ENCODE data around the gene THOC5.

The THOC5 gene

DNA sequence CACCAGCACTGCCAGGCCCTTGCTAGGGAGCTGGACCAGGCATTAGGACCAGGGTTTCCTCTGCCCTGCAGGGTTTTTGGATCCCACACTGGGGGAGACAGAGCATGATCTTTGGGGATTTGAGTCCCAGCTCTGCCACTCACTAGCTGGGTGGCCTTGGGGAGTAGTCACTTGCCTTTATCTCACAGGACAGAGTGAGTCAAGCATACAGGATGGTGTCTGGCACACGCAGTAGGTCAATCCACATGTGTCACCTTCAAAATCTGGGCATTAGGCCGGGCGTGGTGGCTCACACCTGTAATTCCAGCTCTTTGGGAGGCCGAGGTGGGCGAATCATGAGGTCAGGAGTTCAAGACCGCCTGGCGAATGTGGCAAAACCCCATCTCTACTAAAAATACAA is 70.8 kb downstream of the THOC5 start:
- Histone ChIP-seq H3K9me3 (ENCODE audit: control insufficient read depth, insufficient read depth, low read depth, low read length) (no peaks in the 10 kb centered on the region), H3K36me3 (ENCODE audit: control insufficient read depth in 2 of 2, insufficient read depth in 1 of 2, low read length in 2 of 2) (no peaks in the 10 kb centered on the region), H3K4me3 (ENCODE audit: low read depth, low read length) (no peak overlapping the region), H3K4me1 (ENCODE audit: control insufficient read depth, insufficient read depth, low read length) (no peaks in the 10 kb centered on the region), H3K27ac (ENCODE audit: extremely low read depth, low read depth, low read length) (no peak overlapping the region)
- POLR2A ChIA-PET, result interaction anchor here (0.9 to 1.1 kb wide), 2 partner anchors 54 to 71 kb away, joined by 3 read pairs; partner anchors contain the start of gene THOC5
- CTCF ChIA-PET, result interaction anchor here (0.7 to 1.2 kb wide), 3 partner anchors 12 to 14 kb away, joined by 5 to 9 read pairs (median 6); no protein-coding TSS in a partner anchor
- TF ChIP-seq, protein P1, sequence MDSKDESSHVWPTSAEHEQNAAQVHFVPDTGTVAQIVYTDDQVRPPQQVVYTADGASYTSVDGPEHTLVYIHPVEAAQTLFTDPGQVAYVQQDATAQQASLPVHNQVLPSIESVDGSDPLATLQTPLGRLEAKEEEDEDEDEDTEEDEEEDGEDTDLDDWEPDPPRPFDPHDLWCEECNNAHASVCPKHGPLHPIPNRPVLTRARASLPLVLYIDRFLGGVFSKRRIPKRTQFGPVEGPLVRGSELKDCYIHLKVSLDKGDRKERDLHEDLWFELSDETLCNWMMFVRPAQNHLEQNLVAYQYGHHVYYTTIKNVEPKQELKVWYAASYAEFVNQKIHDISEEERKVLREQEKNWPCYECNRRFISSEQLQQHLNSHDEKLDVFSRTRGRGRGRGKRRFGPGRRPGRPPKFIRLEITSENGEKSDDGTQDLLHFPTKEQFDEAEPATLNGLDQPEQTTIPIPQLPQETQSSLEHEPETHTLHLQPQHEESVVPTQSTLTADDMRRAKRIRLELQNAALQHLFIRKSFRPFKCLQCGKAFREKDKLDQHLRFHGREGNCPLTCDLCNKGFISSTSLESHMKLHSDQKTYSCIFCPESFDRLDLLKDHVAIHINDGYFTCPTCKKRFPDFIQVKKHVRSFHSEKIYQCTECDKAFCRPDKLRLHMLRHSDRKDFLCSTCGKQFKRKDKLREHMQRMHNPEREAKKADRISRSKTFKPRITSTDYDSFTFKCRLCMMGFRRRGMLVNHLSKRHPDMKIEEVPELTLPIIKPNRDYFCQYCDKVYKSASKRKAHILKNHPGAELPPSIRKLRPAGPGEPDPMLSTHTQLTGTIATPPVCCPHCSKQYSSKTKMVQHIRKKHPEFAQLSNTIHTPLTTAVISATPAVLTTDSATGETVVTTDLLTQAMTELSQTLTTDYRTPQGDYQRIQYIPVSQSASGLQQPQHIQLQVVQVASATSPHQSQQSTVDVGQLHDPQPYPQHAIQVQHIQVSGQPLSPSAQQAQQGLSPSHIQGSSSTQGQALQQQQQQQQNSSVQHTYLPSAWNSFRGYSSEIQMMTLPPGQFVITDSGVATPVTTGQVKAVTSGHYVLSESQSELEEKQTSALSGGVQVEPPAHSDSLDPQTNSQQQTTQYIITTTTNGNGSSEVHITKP (tag by site-specific recombination; IDR thresholded peaks at IDR 0.05), result no peak

DNA sequence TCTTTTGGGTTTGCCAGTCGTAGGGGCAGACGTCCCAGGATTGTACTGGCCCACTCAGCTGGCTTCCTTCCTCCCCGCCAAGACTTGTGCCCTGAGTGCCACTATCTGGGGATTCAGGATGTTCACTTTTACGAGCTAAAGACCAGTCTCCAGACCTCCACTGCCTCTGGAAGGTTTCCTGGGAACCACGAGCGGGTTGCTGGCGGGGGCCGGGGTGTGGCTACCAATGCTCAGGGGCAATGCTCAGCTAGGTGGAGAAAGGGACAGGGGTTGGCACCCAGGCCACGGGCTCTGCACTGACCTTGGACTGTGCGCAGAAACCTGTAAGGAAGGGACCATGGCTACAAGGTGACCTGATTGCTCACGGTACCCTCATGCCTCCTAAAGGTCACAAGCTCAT is 71.3 kb downstream of the THOC5 start:
- CTCF ChIA-PET, result interaction anchor here (0.6 to 1.2 kb wide), 9 partner anchors 11 to 87 kb away, joined by 3 to 9 read pairs (median 4); no protein-coding TSS in a partner anchor
- POLR2A ChIA-PET, result no interaction called here
- Histone ChIP-seq H3K9me3 (ENCODE audit: control insufficient read depth, insufficient read depth, low read depth, low read length) (no peaks in the 10 kb centered on the region), H3K4me1 (ENCODE audit: control insufficient read depth, insufficient read depth, low read length) (no peaks in the 10 kb centered on the region), H3K36me3 (ENCODE audit: control insufficient read depth in 2 of 2, insufficient read depth in 1 of 2, low read length in 2 of 2) (no peaks in the 10 kb centered on the region), H3K4me3 (ENCODE audit: low read depth, low read length) (no peak overlapping the region), H3K27ac (ENCODE audit: extremely low read depth, low read depth, low read length) (no peak overlapping the region)
- TF ChIP-seq, protein P2, sequence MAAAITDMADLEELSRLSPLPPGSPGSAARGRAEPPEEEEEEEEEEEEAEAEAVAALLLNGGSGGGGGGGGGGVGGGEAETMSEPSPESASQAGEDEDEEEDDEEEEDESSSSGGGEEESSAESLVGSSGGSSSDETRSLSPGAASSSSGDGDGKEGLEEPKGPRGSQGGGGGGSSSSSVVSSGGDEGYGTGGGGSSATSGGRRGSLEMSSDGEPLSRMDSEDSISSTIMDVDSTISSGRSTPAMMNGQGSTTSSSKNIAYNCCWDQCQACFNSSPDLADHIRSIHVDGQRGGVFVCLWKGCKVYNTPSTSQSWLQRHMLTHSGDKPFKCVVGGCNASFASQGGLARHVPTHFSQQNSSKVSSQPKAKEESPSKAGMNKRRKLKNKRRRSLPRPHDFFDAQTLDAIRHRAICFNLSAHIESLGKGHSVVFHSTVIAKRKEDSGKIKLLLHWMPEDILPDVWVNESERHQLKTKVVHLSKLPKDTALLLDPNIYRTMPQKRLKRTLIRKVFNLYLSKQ (tag by site-specific recombination; IDR thresholded peaks at IDR 0.05; ENCODE audit: borderline replicate concordance), result no peak
- TF ChIP-seq ZNF701 (tag by site-specific recombination; IDR thresholded peaks at IDR 0.05) (no peak), SP3 (tag by site-specific recombination; IDR thresholded peaks at IDR 0.05) (no peak), ZNF473 (tag by site-specific recombination; IDR thresholded peaks at IDR 0.05) (no peak), ZNF707 (tag by site-specific recombination; IDR thresholded peaks at IDR 0.05) (no peak), SP2 (tag by site-specific recombination; IDR thresholded peaks at IDR 0.05) (no peak), ZNF132 (tag by site-specific recombination; IDR thresholded peaks at IDR 0.05; ENCODE audit: borderline replicate concordance) (no peak)
- TF ChIP-seq, protein P3, sequence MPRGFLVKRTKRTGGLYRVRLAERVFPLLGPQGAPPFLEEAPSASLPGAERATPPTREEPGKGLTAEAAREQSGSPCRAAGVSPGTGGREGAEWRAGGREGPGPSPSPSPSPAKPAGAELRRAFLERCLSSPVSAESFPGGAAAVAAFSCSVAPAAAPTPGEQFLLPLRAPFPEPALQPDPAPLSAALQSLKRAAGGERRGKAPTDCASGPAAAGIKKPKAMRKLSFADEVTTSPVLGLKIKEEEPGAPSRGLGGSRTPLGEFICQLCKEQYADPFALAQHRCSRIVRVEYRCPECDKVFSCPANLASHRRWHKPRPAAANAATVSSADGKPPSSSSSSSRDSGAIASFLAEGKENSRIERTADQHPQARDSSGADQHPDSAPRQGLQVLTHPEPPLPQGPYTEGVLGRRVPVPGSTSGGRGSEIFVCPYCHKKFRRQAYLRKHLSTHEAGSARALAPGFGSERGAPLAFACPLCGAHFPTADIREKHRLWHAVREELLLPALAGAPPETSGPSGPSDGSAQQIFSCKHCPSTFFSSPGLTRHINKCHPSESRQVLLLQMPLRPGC (tag by site-specific recombination; IDR thresholded peaks at IDR 0.05), result no peak
- TF ChIP-seq, protein P4, sequence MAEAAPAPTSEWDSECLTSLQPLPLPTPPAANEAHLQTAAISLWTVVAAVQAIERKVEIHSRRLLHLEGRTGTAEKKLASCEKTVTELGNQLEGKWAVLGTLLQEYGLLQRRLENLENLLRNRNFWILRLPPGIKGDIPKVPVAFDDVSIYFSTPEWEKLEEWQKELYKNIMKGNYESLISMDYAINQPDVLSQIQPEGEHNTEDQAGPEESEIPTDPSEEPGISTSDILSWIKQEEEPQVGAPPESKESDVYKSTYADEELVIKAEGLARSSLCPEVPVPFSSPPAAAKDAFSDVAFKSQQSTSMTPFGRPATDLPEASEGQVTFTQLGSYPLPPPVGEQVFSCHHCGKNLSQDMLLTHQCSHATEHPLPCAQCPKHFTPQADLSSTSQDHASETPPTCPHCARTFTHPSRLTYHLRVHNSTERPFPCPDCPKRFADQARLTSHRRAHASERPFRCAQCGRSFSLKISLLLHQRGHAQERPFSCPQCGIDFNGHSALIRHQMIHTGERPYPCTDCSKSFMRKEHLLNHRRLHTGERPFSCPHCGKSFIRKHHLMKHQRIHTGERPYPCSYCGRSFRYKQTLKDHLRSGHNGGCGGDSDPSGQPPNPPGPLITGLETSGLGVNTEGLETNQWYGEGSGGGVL (tag by site-specific recombination; IDR thresholded peaks at IDR 0.05), result no peak

DNA sequence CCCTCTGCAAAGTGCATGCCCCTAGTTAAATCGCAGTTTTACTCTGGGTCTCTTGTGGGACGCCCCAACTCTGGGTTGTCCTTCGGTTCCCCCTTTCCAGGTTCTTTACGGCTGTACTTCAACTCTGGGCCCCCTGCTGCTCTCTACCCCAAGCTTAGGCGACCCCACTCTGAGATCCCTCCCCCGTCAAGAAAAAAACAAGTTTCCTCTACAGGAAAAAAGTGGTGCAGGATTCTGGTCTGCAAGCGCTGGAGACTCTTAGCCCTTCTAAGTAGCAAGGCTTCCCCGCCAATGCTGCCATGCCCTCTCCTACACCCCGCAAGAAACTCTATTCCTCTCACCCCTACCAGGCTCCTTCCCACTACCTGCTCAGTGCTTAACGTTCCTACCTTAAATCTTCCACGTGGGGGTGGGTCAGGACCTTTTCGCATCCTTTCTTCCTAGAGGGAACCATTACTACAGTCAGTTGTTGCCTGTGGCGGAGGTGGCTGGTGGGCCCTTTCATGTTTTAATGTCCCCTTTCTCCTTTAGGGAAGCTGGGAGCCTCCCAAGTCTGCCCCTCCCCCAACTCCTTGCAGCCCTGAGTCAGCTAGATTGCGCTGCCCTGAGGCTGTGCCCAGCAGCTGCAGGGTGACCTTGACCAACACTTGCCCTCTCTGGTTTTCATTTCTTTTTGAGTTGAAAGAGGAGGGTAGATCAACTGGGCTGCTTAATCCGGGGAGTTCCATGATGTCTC is 72.1 kb downstream of the THOC5 start:
- no peaks in the 10 kb centered on the region for H3K4me1 ChIP-seq (ENCODE audit: control insufficient read depth, insufficient read depth, low read length)
- CTCF ChIA-PET, result interaction anchor here (0.6 to 1.2 kb wide), 6 partner anchors 12 to 86 kb away, joined by 3 to 6 read pairs (median 4); no protein-coding TSS in a partner anchor
- no peaks in the 10 kb centered on the region for H3K9me3 ChIP-seq (ENCODE audit: control insufficient read depth, insufficient read depth, low read depth, low read length)
- TF ChIP-seq ZNF335 (tag by site-specific recombination; conservative IDR thresholded peaks at IDR 0.05) (no peak), ZNF571 (tag by site-specific recombination; IDR thresholded peaks at IDR 0.05) (no peak), ZBTB17 (tag by site-specific recombination; IDR thresholded peaks at IDR 0.05) (0 out of 2 replicates have a peak, but pooled peaks have one; percentile 23), ZNF19 (tag by site-specific recombination; IDR thresholded peaks at IDR 0.05; ENCODE audit: low read depth) (no peak)
- TF ChIP-seq, protein P5, sequence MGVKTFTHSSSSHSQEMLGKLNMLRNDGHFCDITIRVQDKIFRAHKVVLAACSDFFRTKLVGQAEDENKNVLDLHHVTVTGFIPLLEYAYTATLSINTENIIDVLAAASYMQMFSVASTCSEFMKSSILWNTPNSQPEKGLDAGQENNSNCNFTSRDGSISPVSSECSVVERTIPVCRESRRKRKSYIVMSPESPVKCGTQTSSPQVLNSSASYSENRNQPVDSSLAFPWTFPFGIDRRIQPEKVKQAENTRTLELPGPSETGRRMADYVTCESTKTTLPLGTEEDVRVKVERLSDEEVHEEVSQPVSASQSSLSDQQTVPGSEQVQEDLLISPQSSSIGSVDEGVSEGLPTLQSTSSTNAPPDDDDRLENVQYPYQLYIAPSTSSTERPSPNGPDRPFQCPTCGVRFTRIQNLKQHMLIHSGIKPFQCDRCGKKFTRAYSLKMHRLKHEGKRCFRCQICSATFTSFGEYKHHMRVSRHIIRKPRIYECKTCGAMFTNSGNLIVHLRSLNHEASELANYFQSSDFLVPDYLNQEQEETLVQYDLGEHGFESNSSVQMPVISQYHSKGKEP (tag by site-specific recombination; IDR thresholded peaks at IDR 0.05), result 0 out of 2 replicates have a peak, but pooled peaks have one; percentile 28
- H3K4me3 ChIP-seq (ENCODE audit: low read depth, low read length), result no peak overlapping the region
- H3K27ac ChIP-seq (ENCODE audit: extremely low read depth, low read depth, low read length), result no peak overlapping the region
- POLR2A ChIA-PET, result interaction anchor here (1.3 kb wide), 1 partner anchor 72 kb away, joined by 6 read pairs; the partner anchor contains the start of gene THOC5
- no peaks in the 10 kb centered on the region for H3K36me3 ChIP-seq (ENCODE audit: control insufficient read depth in 2 of 2, insufficient read depth in 1 of 2, low read length in 2 of 2)

All from HEK293 (cell line).